NCI-H82 treated with DMSO at 0.1 percent for 48 hours (cell line): ENCODE data around the gene ADAT2.
A peak's percentile ranks its signal among the peaks of the same experiment; 100 is the strongest.

Experiments
- DNase-seq: peaks from one replicate; lab custom pipeline; 2025; ENCODE audit not compliant: unreplicated experiment; lab: John Stamatoyannopoulos, UW

The ADAT2 gene

GRCh38 chr6:143441680-143442545, 8.6 kb downstream of the ADAT2 start:
- no peak for DNase-seq

GRCh38 chr6:143441010-143441409, 9.5 kb downstream of the ADAT2 start:
- DNase-seq = no peak

GRCh38 chr6:143432588-143432987, 17.9 kb downstream of the ADAT2 start:
- no peak for DNase-seq

GRCh38 chr6:143431226-143431625, 19.3 kb downstream of the ADAT2 start:
- no peak for DNase-seq

GRCh38 chr6:143429970-143430369, 20.5 kb downstream of the ADAT2 start:
- DNase-seq = no peak

GRCh38 chr6:143427109-143427817, 23.2 kb downstream of the ADAT2 start:
- DNase-seq = peak; percentile 26

GRCh38 chr6:143426026-143426425, 24.5 kb downstream of the ADAT2 start:
- DNase-seq = no peak

GRCh38 chr6:143419526-143419925, 31.0 kb downstream of the ADAT2 start:
- DNase-seq = peak; percentile 81

GRCh38 chr6:143414769-143415168, 35.7 kb downstream of the ADAT2 start:
- DNase-seq = no peak

- no peak for DNase-seq
These were observed 39.6 kb downstream of the ADAT2 start for GRCh38 chr6:143410859-143411270.

- DNase-seq = no peak
These were observed 41.7 kb downstream of the ADAT2 start for GRCh38 chr6:143408787-143409162.

GRCh38 chr6:143408151-143408786, 42.2 kb downstream of the ADAT2 start:
- DNase-seq = no peak

- no peak for DNase-seq
These were observed 43.8 kb downstream of the ADAT2 start for GRCh38 chr6:143406673-143407072.

- DNase-seq = no peak
These were observed 44.9 kb downstream of the ADAT2 start for GRCh38 chr6:143405373-143406154.

GRCh38 chr6:143402721-143403336, 47.7 kb downstream of the ADAT2 start:
- no peak for DNase-seq

GRCh38 chr6:143401636-143402370, 48.7 kb downstream of the ADAT2 start:
- no peak for DNase-seq

GRCh38 chr6:143401068-143401446, 49.4 kb downstream of the ADAT2 start:
- DNase-seq = no peak

GRCh38 chr6:143400258-143401067, 50.0 kb downstream of the ADAT2 start:
- no peak for DNase-seq

- no peak for DNase-seq
These were observed 50.7 kb downstream of the ADAT2 start for GRCh38 chr6:143399775-143400174.
